Measurements from ENCODE around the gene SYP. TPM values are rescaled to one million over a fixed set of nuclear protein-coding genes. Genes with fewer than 3 reads are reported as not detected.

The SYP gene
- total RNA-seq, 4 donors from 2014 or later, result 1.1 to 7.6 (median 5.0) TPM

DNA sequence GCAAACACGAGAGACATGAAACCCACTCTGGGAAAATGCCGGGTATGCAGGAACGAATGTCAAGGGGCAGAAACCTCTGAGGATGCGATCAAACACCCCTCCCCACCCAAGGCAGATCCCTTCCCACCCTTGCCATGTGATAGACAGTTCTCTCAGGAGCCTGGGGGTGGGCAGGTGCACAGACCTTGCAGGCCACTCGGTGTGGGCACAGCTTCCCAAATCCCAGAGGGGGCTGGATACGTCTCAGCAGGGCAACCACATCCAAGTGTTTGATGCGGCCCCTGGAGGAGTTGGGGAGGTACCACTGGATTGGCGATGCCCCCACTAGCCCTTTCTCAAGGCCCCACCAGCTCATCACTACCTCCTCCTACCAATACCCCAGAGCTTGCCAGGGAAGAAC lies 10.4 kb upstream of the SYP start:
- in situ Hi-C loops (cut with MboI; ENCODE audit: low pct_ligation_motif_present in 1 of 4, low pct_unique_long_range_greater_than_20kb in 1 of 4, low sequenced_read_pairs in 3 of 4) (no loop called here), intact Hi-C loops (cut with DNase I; ENCODE audit: low total_unique reads) (no loop called here)
- no peaks in the 10 kb centered on the region for H3K36me3 ChIP-seq
- H3K27ac ChIP-seq, result no peak overlapping the region
- H3K9me3 ChIP-seq, result no peaks in the 10 kb centered on the region
- no peaks in the 10 kb centered on the region for H3K27me3 ChIP-seq
- no peaks in the 10 kb centered on the region for H3K4me1 ChIP-seq
- 82% methylated on average over 8 of the region's 8 CpGs; no CpG with 5 or more reads in 1 of the 2 donors for WGBS, 2 donors (ENCODE audit: low coverage in 1 of 2)
- TF ChIP-seq EP300 (IDR thresholded peaks at IDR 0.05; ENCODE audit: low read depth) (no peak), POLR2A (IDR thresholded peaks at IDR 0.05) (no peak), POLR2AphosphoS5 (IDR thresholded peaks at IDR 0.05) (no peak)
- TF ChIP-seq, protein P1, sequence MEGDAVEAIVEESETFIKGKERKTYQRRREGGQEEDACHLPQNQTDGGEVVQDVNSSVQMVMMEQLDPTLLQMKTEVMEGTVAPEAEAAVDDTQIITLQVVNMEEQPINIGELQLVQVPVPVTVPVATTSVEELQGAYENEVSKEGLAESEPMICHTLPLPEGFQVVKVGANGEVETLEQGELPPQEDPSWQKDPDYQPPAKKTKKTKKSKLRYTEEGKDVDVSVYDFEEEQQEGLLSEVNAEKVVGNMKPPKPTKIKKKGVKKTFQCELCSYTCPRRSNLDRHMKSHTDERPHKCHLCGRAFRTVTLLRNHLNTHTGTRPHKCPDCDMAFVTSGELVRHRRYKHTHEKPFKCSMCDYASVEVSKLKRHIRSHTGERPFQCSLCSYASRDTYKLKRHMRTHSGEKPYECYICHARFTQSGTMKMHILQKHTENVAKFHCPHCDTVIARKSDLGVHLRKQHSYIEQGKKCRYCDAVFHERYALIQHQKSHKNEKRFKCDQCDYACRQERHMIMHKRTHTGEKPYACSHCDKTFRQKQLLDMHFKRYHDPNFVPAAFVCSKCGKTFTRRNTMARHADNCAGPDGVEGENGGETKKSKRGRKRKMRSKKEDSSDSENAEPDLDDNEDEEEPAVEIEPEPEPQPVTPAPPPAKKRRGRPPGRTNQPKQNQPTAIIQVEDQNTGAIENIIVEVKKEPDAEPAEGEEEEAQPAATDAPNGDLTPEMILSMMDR (IDR thresholded peaks at IDR 0.05), result no peak
- no peak overlapping the region for H3K4me3 ChIP-seq
- DNase-seq, result no peak

DNA sequence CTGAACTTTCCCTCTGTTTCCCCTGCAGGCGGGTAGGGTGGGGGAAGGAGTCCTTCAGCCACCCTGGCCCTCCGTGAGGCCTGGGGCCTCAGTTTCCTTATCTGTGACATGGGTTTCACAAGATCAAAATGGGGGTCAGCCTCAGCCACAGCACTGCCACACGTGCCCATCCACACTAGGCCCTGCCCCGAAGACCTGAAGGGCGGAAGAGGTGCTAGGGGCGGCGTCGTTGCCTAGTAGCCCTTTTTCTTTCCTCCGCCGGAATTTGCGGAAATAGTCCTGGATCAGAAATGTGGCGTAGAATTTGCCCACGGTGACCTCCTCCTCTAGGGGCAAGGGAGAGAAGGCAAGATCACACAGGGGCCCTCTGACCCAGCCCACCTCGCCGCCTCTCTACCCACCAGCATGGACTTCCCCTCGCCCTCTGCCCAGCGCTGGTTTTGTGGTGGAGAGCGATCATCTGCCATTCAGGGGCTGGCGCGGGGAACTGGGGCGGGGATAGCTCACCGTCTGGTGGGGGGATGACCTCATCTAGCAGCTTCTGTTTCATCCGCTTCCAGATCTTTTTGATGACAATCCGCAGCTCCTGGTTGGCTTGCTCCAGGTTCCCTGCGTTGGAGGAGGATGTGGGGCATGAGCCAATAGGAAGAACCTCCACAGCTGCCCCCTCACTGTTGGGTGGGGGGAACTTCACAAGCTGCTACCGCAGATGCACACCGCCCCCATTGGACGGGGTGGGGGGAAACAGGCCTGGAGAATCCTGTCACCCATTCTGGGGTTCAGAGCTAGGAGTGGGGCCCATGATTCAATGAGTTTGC lies 9.7 kb upstream of the SYP start:
- Histone ChIP-seq H3K27ac (no peak overlapping the region), H3K9me3 (no peaks in the 10 kb centered on the region), H3K27me3 (no peaks in the 10 kb centered on the region), H3K4me1 (no peaks in the 10 kb centered on the region), H3K4me3 (no peak overlapping the region), H3K36me3 (no peaks in the 10 kb centered on the region)
- 61% methylated on average over 28 of the region's 28 CpGs; no CpG with 5 or more reads in 1 of the 2 donors for WGBS, 2 donors (ENCODE audit: low coverage in 1 of 2)
- DNase-seq, result no peak
- intact Hi-C loops (cut with DNase I; ENCODE audit: low total_unique reads), result no loop called here
- in situ Hi-C loops (cut with MboI; ENCODE audit: low pct_ligation_motif_present in 1 of 4, low pct_unique_long_range_greater_than_20kb in 1 of 4, low sequenced_read_pairs in 3 of 4), result no loop called here
- no peak for TF ChIP-seq POLR2AphosphoS5 (IDR thresholded peaks at IDR 0.05)
- TF ChIP-seq POLR2A (IDR thresholded peaks at IDR 0.05), result no peak
- no peak for TF ChIP-seq EP300 (IDR thresholded peaks at IDR 0.05; ENCODE audit: low read depth)
- TF ChIP-seq, protein P1 (IDR thresholded peaks at IDR 0.05), result no peak

DNA sequence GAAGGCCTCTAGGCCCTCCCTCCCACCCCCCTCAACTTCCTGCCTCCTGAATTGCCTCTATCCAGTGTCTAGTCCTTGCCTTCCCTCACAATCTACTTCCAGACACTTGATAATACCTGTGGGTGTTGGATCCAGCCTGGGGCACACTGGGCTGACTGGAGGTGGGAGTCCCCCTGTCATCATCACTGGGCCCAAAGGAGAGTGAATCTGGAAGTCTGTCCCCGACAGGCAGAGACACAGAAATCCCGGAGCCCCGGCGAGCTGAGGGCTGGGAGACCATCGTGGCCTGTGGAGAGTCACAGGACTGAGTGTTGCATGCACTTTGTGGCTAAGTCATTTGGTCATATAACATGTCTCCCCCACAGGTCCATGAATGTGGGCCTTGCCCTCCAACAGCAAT lies 8.4 kb upstream of the SYP start:
- in situ Hi-C loops (cut with MboI; ENCODE audit: low pct_ligation_motif_present in 1 of 4, low pct_unique_long_range_greater_than_20kb in 1 of 4, low sequenced_read_pairs in 3 of 4), result no loop called here

DNA sequence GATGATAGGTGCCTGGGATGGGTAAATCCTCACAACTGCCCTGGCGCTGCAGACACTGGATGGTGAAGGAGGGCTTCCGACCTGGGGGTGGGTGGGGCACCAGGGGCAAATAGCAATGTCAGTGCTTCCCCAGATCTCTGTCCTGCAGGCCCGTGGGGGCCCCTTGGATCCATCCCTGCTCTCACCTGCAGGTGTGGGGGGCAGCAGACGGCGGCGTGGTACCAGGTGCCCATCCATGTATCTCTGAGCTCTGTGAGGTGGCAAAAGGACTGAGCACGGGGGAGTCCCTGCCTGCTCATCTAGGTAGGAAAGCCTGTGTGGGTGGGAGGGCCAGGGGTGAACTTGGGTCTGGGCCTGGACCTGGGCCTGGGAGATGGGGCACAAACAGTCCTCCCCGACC lies 6.5 kb upstream of the SYP start:
- H3K9me3 ChIP-seq, result no peaks in the 10 kb centered on the region
- DNase-seq, result no peak
- H3K27ac ChIP-seq, result no peak overlapping the region
- in situ Hi-C loops (cut with MboI; ENCODE audit: low pct_ligation_motif_present in 1 of 4, low pct_unique_long_range_greater_than_20kb in 1 of 4, low sequenced_read_pairs in 3 of 4) (no loop called here), intact Hi-C loops (cut with DNase I; ENCODE audit: low total_unique reads) (no loop called here)
- WGBS, 2 donors (ENCODE audit: low coverage in 1 of 2), result 69% methylated on average over 6 of the region's 8 CpGs; no CpG with 5 or more reads in 1 of the 2 donors
- no peaks in the 10 kb centered on the region for H3K36me3 ChIP-seq
- TF ChIP-seq POLR2A (IDR thresholded peaks at IDR 0.05), result no peak
- no peak for TF ChIP-seq EP300 (IDR thresholded peaks at IDR 0.05; ENCODE audit: low read depth)
- TF ChIP-seq POLR2AphosphoS5 (IDR thresholded peaks at IDR 0.05), result no peak
- TF ChIP-seq, protein P1 (IDR thresholded peaks at IDR 0.05), result no peak
- no peak overlapping the region for H3K4me3 ChIP-seq
- H3K27me3 ChIP-seq, result no peaks in the 10 kb centered on the region
- H3K4me1 ChIP-seq, result no peaks in the 10 kb centered on the region

More for the DNA sequence above, 8.4 kb upstream of the SYP start:
- intact Hi-C loops (cut with DNase I; ENCODE audit: low total_unique reads), result no loop called here
- no peaks in the 10 kb centered on the region for H3K4me1 ChIP-seq
- H3K27ac ChIP-seq, result no peak overlapping the region
- no peak for TF ChIP-seq POLR2AphosphoS5 (IDR thresholded peaks at IDR 0.05)
- TF ChIP-seq, protein P1 (IDR thresholded peaks at IDR 0.05), result no peak
- no peak for TF ChIP-seq EP300 (IDR thresholded peaks at IDR 0.05; ENCODE audit: low read depth)
- no peak for TF ChIP-seq POLR2A (IDR thresholded peaks at IDR 0.05)
- no peaks in the 10 kb centered on the region for H3K27me3 ChIP-seq
- DNase-seq, result no peak
- H3K4me3 ChIP-seq, result no peak overlapping the region
- no peaks in the 10 kb centered on the region for H3K9me3 ChIP-seq
- 95% methylated on average over 5 of the region's 5 CpGs; no CpG with 5 or more reads in 1 of the 2 donors for WGBS, 2 donors (ENCODE audit: low coverage in 1 of 2)
- no peaks in the 10 kb centered on the region for H3K36me3 ChIP-seq
